Ishikawa (cell line): ENCODE results near the gene LY6G5C.

Experiments
- FOXM1 ChIP-seq: IDR thresholded peaks from 2 replicates; pipeline ENCODE4 v1.6.1; 2012; ENCODE audit warnings: low read depth, borderline replicate concordance
- NFIC ChIP-seq: IDR thresholded peaks from 2 replicates; pipeline ENCODE4 v1.6.1; 2012

DNA sequence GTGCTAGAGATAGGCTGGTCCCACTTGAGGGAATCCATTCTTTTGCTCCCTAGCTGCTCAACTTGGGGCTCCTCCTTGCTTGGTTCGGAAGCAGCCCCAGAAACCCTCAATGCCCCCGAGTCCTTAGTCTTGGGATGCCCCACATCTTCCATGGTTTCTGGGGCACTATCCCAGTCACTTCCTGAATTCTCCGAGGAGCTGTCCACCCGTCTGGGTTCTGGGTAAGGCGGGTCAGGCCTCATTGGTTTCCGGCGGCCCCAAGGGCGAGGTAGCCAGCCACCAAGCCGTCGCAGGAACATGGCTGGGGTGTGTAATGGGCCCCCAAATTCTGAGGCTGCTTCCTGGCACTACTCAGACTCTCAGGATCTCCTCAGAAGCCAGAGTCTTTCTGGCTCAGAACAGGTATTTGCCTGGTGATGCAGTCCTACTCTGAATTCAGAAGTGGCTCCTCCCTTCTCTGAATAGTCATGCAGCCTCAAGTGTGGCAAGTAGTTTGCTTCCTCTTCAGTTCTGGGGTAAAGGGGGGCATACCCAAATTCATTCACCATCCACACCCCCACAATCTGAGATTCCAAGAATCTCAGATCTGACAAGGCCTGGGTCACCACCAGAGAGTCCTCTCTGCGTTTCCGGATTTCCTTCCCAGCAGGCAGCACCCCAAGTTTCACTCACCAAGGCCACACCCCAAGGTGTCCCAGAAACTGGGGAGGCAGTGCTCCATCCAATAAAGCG is 21.1 kb downstream of the LY6G5C start:
- TF ChIP-seq FOXM1 (no peak), NFIC (no peak)
